ENCODE data around the gene FAM149A.
A peak's percentile ranks its signal among the peaks of the same experiment; 100 is the strongest.

FAM149A gene

GRCh38 chr4:186105647-186106321 lies 1.3 kb downstream of the FAM149A start:
- DNase-seq (ENCODE audit: low spot score): no peak

GRCh38 chr4:186107947-186108346 lies 3.4 kb downstream of the FAM149A start:
- DNase-seq (ENCODE audit: low spot score): no peak

GRCh38 chr4:186108391-186108790 lies 3.9 kb downstream of the FAM149A start:
- DNase-seq (ENCODE audit: low spot score): no peak

- DNase-seq (ENCODE audit: low spot score): no peak
Measured at GRCh38 chr4:186109245-186109644, 4.7 kb downstream of the FAM149A start.

- DNase-seq (ENCODE audit: low spot score): no peak
Measured at GRCh38 chr4:186116697-186117096, 12.2 kb downstream of the FAM149A start.

- DNase-seq (ENCODE audit: low spot score): no peak
Measured at GRCh38 chr4:186118582-186118981, 14.1 kb downstream of the FAM149A start.

GRCh38 chr4:186121057-186121456 lies 16.6 kb downstream of the FAM149A start:
- no peak for DNase-seq (ENCODE audit: low spot score)

- no peak for DNase-seq (ENCODE audit: low spot score)
Measured at GRCh38 chr4:186128842-186129241, 24.3 kb downstream of the FAM149A start.

GRCh38 chr4:186131935-186132334 lies 27.4 kb downstream of the FAM149A start:
- DNase-seq (ENCODE audit: low spot score): no peak

GRCh38 chr4:186132577-186133242 lies 28.2 kb downstream of the FAM149A start:
- DNase-seq (ENCODE audit: low spot score): no peak

- DNase-seq (ENCODE audit: low spot score): peak; percentile 69
Measured at GRCh38 chr4:186134257-186134656, 29.8 kb downstream of the FAM149A start.

- no peak for DNase-seq (ENCODE audit: low spot score)
Measured at GRCh38 chr4:186134861-186135260, 30.4 kb downstream of the FAM149A start.

GRCh38 chr4:186137196-186137794 lies 32.8 kb downstream of the FAM149A start:
- DNase-seq (ENCODE audit: low spot score): no peak

GRCh38 chr4:186144198-186144945 lies 39.9 kb downstream of the FAM149A start:
- DNase-seq (ENCODE audit: low spot score): peak; percentile 56

- DNase-seq (ENCODE audit: low spot score): peak; percentile 43
Measured at GRCh38 chr4:186144946-186145569, 40.6 kb downstream of the FAM149A start.

GRCh38 chr4:186146458-186146857 lies 42.0 kb downstream of the FAM149A start:
- no peak for DNase-seq (ENCODE audit: low spot score)

GRCh38 chr4:186148336-186148975 lies 44.0 kb downstream of the FAM149A start:
- DNase-seq (ENCODE audit: low spot score): no peak

- peak; percentile 48 for DNase-seq (ENCODE audit: low spot score)
Measured at GRCh38 chr4:186149872-186150271, 45.4 kb downstream of the FAM149A start.

- DNase-seq (ENCODE audit: low spot score): no peak
Measured at GRCh38 chr4:186150926-186151325, 46.4 kb downstream of the FAM149A start.

GRCh38 chr4:186151499-186151898 lies 47.0 kb downstream of the FAM149A start:
- no peak for DNase-seq (ENCODE audit: low spot score)

- DNase-seq (ENCODE audit: low spot score): no peak
Measured at GRCh38 chr4:186158021-186158813, 53.7 kb downstream of the FAM149A start.
